SK-N-SH (cell line): ENCODE measurements around the gene PNO1. TPM values are rescaled to one million over a fixed set of nuclear protein-coding genes. Genes with fewer than 3 reads are reported as not detected.

Experiments
- CTCF ChIA-PET: fragments of 300-600, 350-600 bp; formaldehyde crosslinking; extraction: SDS; loops from one replicate; lab custom pipeline; 2021; lab: Yijun Ruan, JAX
- POLR2A ChIA-PET: fragments of 350-600 bp; sonication (Branson Sonifier 250); formaldehyde crosslinking; extraction: SDS; loops from one replicate; lab custom pipeline; 2020; ENCODE audit warnings: antibody characterized with exemption, inconsistent platforms; lab: Yijun Ruan, JAX
- DNase-seq: peaks from one replicate; pipeline ENCODE4 v3.0.0; 2012
- H2AFZ ChIP-seq: fragments of 200-600 bp; sonication (generic); 2 replicates; pipeline ENCODE4 v1.8.1; 2016; ENCODE audit warnings: antibody characterized with exemption, mild to moderate bottlenecking, low read depth
- H3F3A ChIP-seq: fragments of 200-600 bp; sonication (generic); replicated peaks from 2 replicates; pipeline ENCODE3; 2016; ENCODE audit warnings: antibody characterized with exemption, mild to moderate bottlenecking; ENCODE audit not compliant: insufficient read depth
- H3K27ac ChIP-seq, 2 experiments: fragments of 200-500 bp in 1 of 2; fragments of 200-600 bp in 1 of 2; sonication (Bioruptor generic) in 1 of 2; sonication (generic), shearing (Covaris generic) in 1 of 2; 2 replicates each; pipeline versions ENCODE4 v1.5.1 to v1.6.1; 2014 to 2016; ENCODE audit warnings: low read depth in 2 of 2, inconsistent platforms in 1 of 2, low read length in 1 of 2, mild to moderate bottlenecking in 1 of 2, mixed read lengths in 1 of 2
- H3K27me3 ChIP-seq: fragments of 200-600 bp; sonication (generic), shearing (Covaris generic); 2 replicates; pipeline ENCODE4 v1.6.1; 2016; ENCODE audit warnings: mixed run types; ENCODE audit not compliant: insufficient read depth
- H3K36me3 ChIP-seq, 2 experiments: fragments of 200-500 bp in 1 of 2; fragments of 200-600 bp in 1 of 2; sonication (Bioruptor generic) in 1 of 2; sonication (generic) in 1 of 2; replicated peaks in 1 of 2; 2 replicates each; pipeline versions ENCODE3 to v1.5.1; 2014 to 2016; ENCODE audit warnings: low read length in 1 of 2, mild to moderate bottlenecking in 1 of 2; ENCODE audit not compliant: insufficient read depth in 2 of 2, control insufficient read depth in 1 of 2
- H3K4me1 ChIP-seq, 2 experiments: fragments of 200-500 bp in 1 of 2; fragments of 200-600 bp in 1 of 2; sonication (Bioruptor generic) in 1 of 2; sonication (generic), shearing (Covaris generic) in 1 of 2; 2 replicates each; pipeline versions ENCODE4 v1.5.1 to v1.6.1; 2014 to 2016; ENCODE audit warnings: low read depth in 1 of 2, low read length in 1 of 2, mixed run types in 1 of 2; ENCODE audit not compliant: insufficient read depth in 2 of 2, control insufficient read depth in 1 of 2
- H3K4me2 ChIP-seq: fragments of 200-600 bp; sonication (generic), shearing (Covaris generic); 2 replicates; pipeline ENCODE4 v1.6.1; 2017; ENCODE audit warnings: mixed run types
- H3K4me3 ChIP-seq, 2 experiments: fragments of 200-500 bp in 1 of 2; fragments of 200-600 bp in 1 of 2; sonication (Bioruptor generic) in 1 of 2; sonication (generic), shearing (Covaris generic) in 1 of 2; 2 replicates each; pipeline versions ENCODE4 v1.5.1 to v1.8.1; 2014 to 2016; ENCODE audit warnings: low read depth in 2 of 2, inconsistent platforms in 1 of 2, low read length in 1 of 2, mild to moderate bottlenecking in 1 of 2, mixed read lengths in 1 of 2, moderate library complexity in 1 of 2
- H3K79me2 ChIP-seq: fragments of 200-600 bp; sonication (generic); 2 replicates; pipeline ENCODE4 v1.8.1; 2017; ENCODE audit warnings: mild to moderate bottlenecking; ENCODE audit not compliant: insufficient read depth
- H3K9ac ChIP-seq: fragments of 200-600 bp; sonication (generic); 2 replicates; pipeline ENCODE4 v1.6.1; 2017; ENCODE audit warnings: mixed run types
- H3K9me2 ChIP-seq: fragments of 200-600 bp; sonication (generic); 2 replicates; pipeline ENCODE4 v1.6.1; 2017; ENCODE audit warnings: mixed run types
- H3K9me3 ChIP-seq: fragments of 200-600 bp; sonication (generic); 2 replicates; pipeline ENCODE4 v1.6.1; 2017; ENCODE audit warnings: mixed run types, mild to moderate bottlenecking, moderate library complexity
- H4K20me1 ChIP-seq: fragments of 200-600 bp; sonication (generic); 2 replicates; pipeline ENCODE4 v1.6.1; 2017; ENCODE audit warnings: mild to moderate bottlenecking, mixed run types; ENCODE audit not compliant: insufficient read depth
- EP300 ChIP-seq, 2 experiments: IDR thresholded peaks; 2 replicates each; pipeline versions ENCODE4 v1.4.0 to v1.6.1; 2012; ENCODE audit warnings: borderline replicate concordance in 1 of 2, low read depth in 1 of 2, low read length in 1 of 2
- EZH2phosphoT487 ChIP-seq: fragments of 200-600 bp; sonication (generic); IDR thresholded peaks from 2 replicates; pipeline ENCODE4 v1.6.1; 2017; ENCODE audit warnings: low read depth, mixed run types, mild to moderate bottlenecking, antibody characterized with exemption, moderate library complexity, borderline replicate concordance
- FOSL2 ChIP-seq: IDR thresholded peaks from 2 replicates; pipeline ENCODE4 v1.4.0; 2012; ENCODE audit warnings: low read depth, mild to moderate bottlenecking, moderate library complexity, borderline replicate concordance
- FOXJ3 ChIP-seq: sonication (generic); formaldehyde crosslinking; IDR thresholded peaks from 2 replicates; pipeline ENCODE4 v1.5.1; 2020; ENCODE audit warnings: mild to moderate bottlenecking, missing genetic modification reagents
- GABPA ChIP-seq: IDR thresholded peaks from 2 replicates; pipeline ENCODE4 v1.4.0; 2012; ENCODE audit warnings: low read depth, mild to moderate bottlenecking
- GATA2 ChIP-seq: sonication (generic); formaldehyde crosslinking; IDR thresholded peaks from 2 replicates; pipeline ENCODE4 v1.5.0; 2020; ENCODE audit warnings: mild to moderate bottlenecking, missing genetic modification reagents
- JUND ChIP-seq: IDR thresholded peaks from 2 replicates; pipeline ENCODE4 v1.4.0; 2012
- NFIC ChIP-seq: IDR thresholded peaks from 2 replicates; pipeline ENCODE4 v1.4.0; 2012; ENCODE audit warnings: borderline replicate concordance
- PBX3 ChIP-seq: IDR thresholded peaks from 2 replicates; pipeline ENCODE4; 2012
- RAD21 ChIP-seq: IDR thresholded peaks from 2 replicates; pipeline ENCODE4 v1.6.1; 2012; ENCODE audit warnings: mild to moderate bottlenecking, low read length
- RCOR1 ChIP-seq: fragments of 150-350 bp; IDR thresholded peaks from 2 replicates; pipeline ENCODE4 v1.6.1; 2017; ENCODE audit warnings: antibody characterized with exemption, low read length
- RFX5 ChIP-seq: IDR thresholded peaks from 2 replicates; pipeline ENCODE4 v1.6.1; 2012; ENCODE audit warnings: mild to moderate bottlenecking, improper control_type of control experiment, low read length
- RXRA ChIP-seq: IDR thresholded peaks from 2 replicates; pipeline ENCODE4 v1.4.0; 2012; ENCODE audit warnings: low read depth, mild to moderate bottlenecking, borderline replicate concordance
- SIN3A ChIP-seq: IDR thresholded peaks from 2 replicates; pipeline ENCODE4 v1.6.1; 2012; ENCODE audit warnings: low read depth, mild to moderate bottlenecking, low read length, moderate library complexity, borderline replicate concordance
- TAF1 ChIP-seq: IDR thresholded peaks from 2 replicates; pipeline ENCODE4 v1.6.1; 2012; ENCODE audit warnings: low read depth, mild to moderate bottlenecking, low read length, moderate library complexity, borderline replicate concordance
- TCF12 ChIP-seq: IDR thresholded peaks from 2 replicates; pipeline ENCODE4 v1.4.0; 2012
- USF1 ChIP-seq: IDR thresholded peaks from 2 replicates; pipeline ENCODE4 v1.4.0; 2012; ENCODE audit warnings: low read depth, borderline replicate concordance
- WGBS: methylation state at CpG from one replicate; pipeline ENCODE4 v1.1.6; 2017; ENCODE audit warnings: low lambda C conversion rate; 5-methylcytosine and 5-hydroxymethylcytosine counted together
- polyA plus RNA-seq, 3 experiments: library from polyadenylated mRNA; depleted of rRNA; stranded (reverse); fragments of >200 nt; gene quantifications; 2 replicates each; pipeline ENCODE4 v1.2.3, GENCODE V29; 2012

PNO1 gene
- polyA plus RNA-seq, 1 of the 3 experiments (the other 2 are of a cell fraction): 20.6 TPM

- ChIA-PET POLR2A (no interaction called here), CTCF (interaction anchor here (0.6 to 4.0 kb wide), 4 partner anchors 10 to 77 kb away, joined by 3 to 14 read pairs (median 3); no protein-coding TSS in a partner anchor)
- no peaks in the 10 kb centered on the region for H3K9me3 ChIP-seq
- H4K20me1 ChIP-seq: peaks cover 53% of the 10 kb centered on the region
- H3K9ac ChIP-seq: no peak overlapping the region
- H2AFZ ChIP-seq: no peak overlapping the region
- no peak overlapping the region for H3K27ac ChIP-seq
- H3K36me3 ChIP-seq: peaks cover 12 to 30% of the 10 kb centered on the region in 2 experiments
- H3K4me2 ChIP-seq: no peak overlapping the region
- no peaks in the 10 kb centered on the region for H3K9me2 ChIP-seq
- 93% methylated on average over 4 of the region's 4 CpGs for WGBS
- peaks cover 6 to 14% of the 10 kb centered on the region in 2 experiments; a peak in 3 of 4 replicates for H3K4me1 ChIP-seq
- no peak for DNase-seq
- peaks cover 95% of the 10 kb centered on the region for H3K79me2 ChIP-seq
- TF ChIP-seq USF1 (no peak), SIN3A (no peak)
- H3F3A ChIP-seq: peaks cover 24% of the 10 kb centered on the region
- no peak overlapping the region for H3K4me3 ChIP-seq
- H3K27me3 ChIP-seq: no peaks in the 10 kb centered on the region
Measured at GRCh38 chr2:68200157-68200787, 42.6 kb downstream of the PNO1 start.

DNA sequence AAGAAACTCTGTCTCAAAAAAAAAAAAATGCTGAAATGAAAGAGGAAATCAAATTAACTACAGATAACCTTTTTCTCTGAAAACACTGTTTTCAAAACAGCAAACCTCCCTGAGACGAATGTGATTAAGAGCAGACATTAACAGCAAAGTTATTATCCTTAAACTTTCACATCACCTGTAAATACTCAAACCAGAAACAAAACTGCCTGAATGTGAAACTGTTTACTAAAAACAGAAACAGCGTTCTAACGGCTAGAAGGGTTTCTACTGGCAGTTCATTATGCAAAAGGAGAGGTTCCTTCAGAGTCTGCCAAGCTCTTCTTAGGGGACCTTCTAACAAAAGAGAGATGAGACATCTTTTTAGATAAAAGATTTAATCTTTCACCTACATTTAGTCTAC lies 45.9 kb downstream of the PNO1 start:
- Histone ChIP-seq H3K9me3 (no peaks in the 10 kb centered on the region), H3K27me3 (no peaks in the 10 kb centered on the region), H3K4me1 (peaks cover 6 to 11% of the 10 kb centered on the region in 2 experiments; a peak in 3 of 4 replicates), H3K9ac (no peak overlapping the region), H3K9me2 (no peaks in the 10 kb centered on the region), H3F3A (peaks cover 20% of the 10 kb centered on the region), H3K4me2 (no peak overlapping the region), H3K79me2 (peaks cover 99% of the 10 kb centered on the region), H3K36me3 (peaks cover 9 to 27% of the 10 kb centered on the region in 2 experiments), H3K4me3 (no peak overlapping the region), H4K20me1 (peaks cover 74% of the 10 kb centered on the region), H2AFZ (no peak overlapping the region), H3K27ac (peak overlapping the region in 1 of 2 experiments; percentile 56; a peak in 2 of 4 replicates)
- no peak for DNase-seq
- ChIA-PET CTCF (interaction anchor here (0.6 to 4.0 kb wide), 4 partner anchors 10 to 1004 kb away, joined by 3 to 14 read pairs (median 4); no protein-coding TSS in a partner anchor), POLR2A (no interaction called here)
- TF ChIP-seq GATA2 (CRISPR knock-in tag): no peak
- no peak for TF ChIP-seq RAD21
- TF ChIP-seq JUND: no peak
- TF ChIP-seq RFX5: no peak
- WGBS: 85% methylated on average over 3 of the region's 3 CpGs

- peaks cover 99% of the 10 kb centered on the region for H3K79me2 ChIP-seq
- peaks cover 73% of the 10 kb centered on the region for H4K20me1 ChIP-seq
- no peak overlapping the region for H3K27ac ChIP-seq
- peaks cover 3 to 31% of the 10 kb centered on the region in 2 experiments for H3K36me3 ChIP-seq
- no peak overlapping the region for H3K9ac ChIP-seq
- H3K4me1 ChIP-seq: peaks cover 5 to 6% of the 10 kb centered on the region in 2 experiments; a peak in 2 of 4 replicates
- CTCF ChIA-PET: interaction anchor here (1.3 to 2.0 kb wide), 5 partner anchors 10 to 235 kb away, joined by 3 to 12 read pairs (median 5); no protein-coding TSS in a partner anchor
- POLR2A ChIA-PET: no interaction called here
- H3K27me3 ChIP-seq: no peaks in the 10 kb centered on the region
- H3K4me3 ChIP-seq: no peak overlapping the region
- no peak overlapping the region for H2AFZ ChIP-seq
- H3K9me3 ChIP-seq: no peaks in the 10 kb centered on the region
- DNase-seq: no peak
- no peak overlapping the region for H3K4me2 ChIP-seq
- H3F3A ChIP-seq: peaks cover 3% of the 10 kb centered on the region
- no peaks in the 10 kb centered on the region for H3K9me2 ChIP-seq
- TF ChIP-seq RCOR1 (no peak), TCF12 (no peak), TAF1 (no peak), RXRA (no peak), GABPA (no peak), EZH2phosphoT487 (no peak), NFIC (no peak), FOXJ3 (CRISPR knock-in tag) (no peak), RAD21 (no peak), PBX3 (no peak), FOSL2 (no peak), EP300 (IDR thresholded peaks at IDR 0.05; ENCODE audit: borderline replicate concordance in 1 of 2, low read depth in 1 of 2, low read length in 1 of 2) (no peak), RFX5 (no peak)
Measured at GRCh38 chr2:68206793-68207192, 49.1 kb downstream of the PNO1 start.
